GM21526 (cell line): ENCODE results near the gene ERO1B.
"Not testable (repeated sequence)": the region's sequence is repeated elsewhere in the genome, so short reads cannot be mapped to it uniquely, and the experiment has no call there.

Source experiments
- ATAC-seq: cut with Tn5 transposase; IDR thresholded peaks from one replicate; pipeline ENCODE4 v1.9.1; 2021; ENCODE audit warnings: moderate library complexity; ENCODE audit not compliant: unreplicated experiment, low FRiP score

ERO1B gene

GRCh38 chr1:236193184-236193583 is 88.6 kb downstream of the ERO1B start:
- ATAC-seq = no peak

DNA sequence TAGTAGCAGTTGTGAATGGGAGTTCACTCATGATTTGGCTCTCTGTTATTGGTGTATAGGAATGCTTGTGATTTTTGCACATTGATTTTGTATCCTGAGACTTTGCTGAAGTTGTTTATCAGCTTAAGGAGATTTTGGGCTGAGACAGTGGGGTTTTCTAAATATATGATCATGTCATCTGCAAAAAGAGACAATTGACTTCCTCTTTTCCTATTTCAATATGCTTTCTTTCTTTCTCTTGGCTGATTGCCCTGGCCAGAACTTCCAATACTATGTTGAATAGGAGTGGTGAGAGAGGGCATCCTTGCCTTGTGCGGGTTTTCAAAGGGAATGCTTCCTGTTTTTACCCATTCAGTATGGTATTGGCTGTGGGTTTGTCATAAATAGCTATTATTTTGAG is 93.7 kb downstream of the ERO1B start:
- not testable (repeated sequence) for ATAC-seq

GRCh38 chr1:236186471-236186870 is 95.3 kb downstream of the ERO1B start:
- ATAC-seq = not testable (repeated sequence)

- no peak for ATAC-seq
Observed at GRCh38 chr1:236185687-236186086, 96.1 kb downstream of the ERO1B start.

DNA sequence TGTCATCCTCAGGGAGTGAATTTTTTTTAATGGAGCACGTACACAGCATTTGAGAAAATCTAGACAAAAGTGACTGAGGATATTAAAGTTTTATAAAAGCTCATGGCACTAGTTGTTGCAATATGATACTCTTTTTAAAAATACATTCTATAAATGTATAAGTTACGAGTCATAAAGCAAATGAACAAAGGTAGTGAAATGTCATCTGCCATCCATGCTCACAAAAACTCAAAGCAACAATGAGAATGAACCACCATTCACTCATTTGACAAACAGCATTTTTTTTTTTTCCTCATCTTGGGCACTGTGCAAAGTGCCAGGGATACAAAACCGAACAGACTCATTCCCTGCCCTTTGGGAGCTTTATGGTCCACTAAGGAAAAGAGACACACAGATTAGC is 100.7 kb downstream of the ERO1B start:
- no peak for ATAC-seq

DNA sequence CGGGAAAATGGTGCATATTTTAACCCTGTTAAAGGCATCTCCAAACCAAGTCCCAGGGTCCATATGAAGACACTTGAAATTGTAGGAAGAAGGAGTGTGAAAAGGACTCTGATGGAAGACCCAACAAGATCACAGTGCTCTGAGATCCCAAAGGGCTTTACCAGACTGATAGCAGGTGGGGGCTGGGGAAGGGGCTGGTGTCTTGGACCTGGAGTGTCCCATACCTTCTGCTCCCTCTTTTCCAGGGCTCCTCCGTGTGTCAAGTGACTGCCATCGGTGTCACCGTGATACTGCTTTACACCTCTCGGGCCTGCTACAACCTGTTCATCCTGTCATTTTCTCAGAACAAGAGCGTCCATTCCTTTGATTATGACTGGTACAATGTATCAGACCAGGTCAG is 102.1 kb downstream of the ERO1B start:
- no peak for ATAC-seq

GRCh38 chr1:236176337-236177336 is 105.1 kb downstream of the ERO1B start:
- ATAC-seq = no peak

DNA sequence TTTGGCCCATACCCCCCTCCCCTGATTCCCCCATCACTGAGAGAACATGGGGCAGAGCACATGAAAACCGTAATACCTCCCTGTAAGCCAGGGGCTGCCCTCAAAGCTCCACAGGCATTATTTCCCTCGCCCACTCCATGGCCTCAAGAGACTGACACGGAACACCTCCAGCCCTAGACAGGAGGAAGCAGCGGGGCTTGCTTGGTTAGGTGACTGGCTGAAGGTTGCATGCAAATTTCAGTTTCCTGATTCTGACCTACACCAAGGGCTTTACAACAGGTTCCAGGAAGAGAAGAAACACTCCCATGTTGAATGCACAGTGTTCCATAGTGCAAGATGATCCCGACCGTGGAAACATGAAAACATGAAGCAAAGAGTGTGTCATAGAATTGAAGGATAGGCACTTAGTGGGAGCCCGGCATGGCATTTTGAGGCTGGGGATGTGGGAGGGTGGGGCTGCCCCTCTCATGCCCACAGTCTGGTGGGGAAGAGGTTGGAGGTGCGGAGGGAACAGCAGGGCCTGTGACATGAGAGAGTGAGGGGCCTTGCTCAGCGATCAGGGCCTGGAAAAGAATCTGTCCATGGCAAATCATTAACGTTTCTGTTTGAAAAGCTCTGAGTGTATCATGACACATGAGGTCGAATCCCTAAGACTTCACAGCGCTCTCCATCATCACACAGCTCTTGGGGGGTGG is 106.0 kb downstream of the ERO1B start:
- ATAC-seq = peak; percentile 60

GRCh38 chr1:236173174-236173767 is 108.5 kb downstream of the ERO1B start:
- ATAC-seq = no peak

DNA sequence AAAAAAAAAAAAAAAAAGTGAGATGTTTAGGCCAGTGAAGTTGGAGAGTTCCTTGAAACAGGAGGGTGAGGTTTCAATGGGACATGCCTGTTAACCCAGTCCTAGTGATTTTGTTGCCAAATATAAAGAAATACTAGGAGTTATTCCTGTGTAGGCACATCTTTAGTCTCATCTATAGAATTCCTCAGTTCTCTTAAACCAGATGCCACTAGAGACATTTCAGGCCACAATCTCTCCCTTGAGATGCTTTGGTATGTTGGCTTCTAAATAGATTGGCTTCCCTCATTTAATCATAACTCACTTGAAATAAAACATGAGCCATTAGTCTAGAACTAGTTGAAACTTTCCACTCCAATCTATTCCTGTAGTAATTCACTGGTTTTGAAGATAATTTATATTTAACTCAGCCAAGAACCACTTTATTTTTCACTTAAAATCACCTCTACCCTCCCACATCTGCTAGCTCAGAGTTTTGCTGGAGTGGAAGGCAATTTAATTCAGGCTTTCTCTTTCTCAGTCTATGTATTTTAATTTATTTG is 109.6 kb downstream of the ERO1B start:
- no peak for ATAC-seq

- peak; percentile 46 for ATAC-seq
Observed at GRCh38 chr1:236168716-236169429, 112.9 kb downstream of the ERO1B start.

- ATAC-seq = no peak
Observed at GRCh38 chr1:236167578-236167977, 114.2 kb downstream of the ERO1B start.

DNA sequence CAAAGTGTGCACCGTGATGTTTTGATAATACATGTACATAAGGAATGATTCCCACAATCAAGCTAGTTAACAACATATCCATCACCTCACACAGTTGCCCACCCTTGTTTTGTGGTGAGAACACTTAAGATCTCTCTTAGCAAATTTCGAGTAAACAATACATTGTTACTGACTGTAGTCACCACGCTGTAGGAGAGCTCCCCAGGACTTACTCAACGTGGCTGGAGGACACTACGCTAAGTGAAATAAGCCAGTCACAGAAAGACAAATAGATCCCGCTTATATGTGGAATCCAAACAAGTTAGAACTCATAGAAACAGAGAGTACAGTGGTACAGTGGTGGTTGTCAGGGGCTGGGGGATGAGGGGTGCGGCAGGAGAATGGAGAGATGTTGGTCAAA is 114.6 kb downstream of the ERO1B start:
- ATAC-seq = no peak

DNA sequence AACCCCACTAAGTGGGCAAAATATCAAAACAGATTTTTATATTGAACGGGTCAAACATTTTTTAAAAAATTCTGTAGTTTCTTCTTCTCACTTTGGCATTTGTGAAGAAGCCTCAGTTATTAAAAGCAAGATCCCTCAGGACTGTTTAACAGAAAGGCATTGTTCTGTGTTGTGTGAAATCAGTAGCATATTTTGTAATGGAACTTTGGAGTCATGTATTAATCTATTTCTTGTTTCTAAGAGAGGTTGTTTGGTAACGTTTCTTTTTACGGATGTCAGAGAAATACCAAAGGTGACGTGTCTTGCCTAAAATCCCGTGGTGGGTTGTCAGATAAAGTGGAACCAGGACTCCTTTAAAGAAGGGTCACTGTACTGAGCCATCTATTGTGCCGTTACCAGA is 115.7 kb downstream of the ERO1B start:
- no peak for ATAC-seq
